HG02759 (cell line): Measurements from ENCODE around the gene ACTR1A.
"Not testable (repeated sequence)": the region's sequence is repeated elsewhere in the genome, so short reads cannot be mapped to it uniquely, and the experiment has no call there.

ENCODE experiments used
- ATAC-seq: cut with Tn5 transposase; IDR thresholded peaks from one replicate; pipeline ENCODE4 v1.9.1; 2021; ENCODE audit warnings: mild to moderate bottlenecking, moderate library complexity; ENCODE audit not compliant: unreplicated experiment

ACTR1A gene

GRCh38 chr10:102517553-102517952 lies 15.0 kb upstream of the ACTR1A start:
- no peak for ATAC-seq

DNA sequence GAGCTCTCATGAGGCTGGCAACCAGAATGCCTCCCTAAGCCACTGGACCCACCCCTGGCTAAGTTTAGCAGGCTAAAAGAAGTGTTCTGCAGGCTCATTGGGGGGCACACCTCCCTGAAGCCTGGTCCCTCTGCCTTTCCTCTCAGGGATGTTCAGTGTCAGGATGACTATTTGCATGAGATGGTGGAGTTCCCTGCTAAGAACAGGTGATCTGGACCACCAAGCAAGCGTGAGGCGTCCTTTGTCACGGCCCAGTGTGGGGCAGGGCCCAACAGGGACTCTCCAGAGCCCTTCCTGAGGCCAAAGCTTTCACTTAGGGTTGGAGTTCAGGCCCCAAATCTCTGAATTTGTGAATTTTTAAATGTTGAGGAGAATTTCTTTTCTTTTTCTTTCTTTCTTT lies 13.2 kb upstream of the ACTR1A start:
- no peak for ATAC-seq

GRCh38 chr10:102514487-102515311 lies 12.2 kb upstream of the ACTR1A start:
- ATAC-seq, result no peak

DNA sequence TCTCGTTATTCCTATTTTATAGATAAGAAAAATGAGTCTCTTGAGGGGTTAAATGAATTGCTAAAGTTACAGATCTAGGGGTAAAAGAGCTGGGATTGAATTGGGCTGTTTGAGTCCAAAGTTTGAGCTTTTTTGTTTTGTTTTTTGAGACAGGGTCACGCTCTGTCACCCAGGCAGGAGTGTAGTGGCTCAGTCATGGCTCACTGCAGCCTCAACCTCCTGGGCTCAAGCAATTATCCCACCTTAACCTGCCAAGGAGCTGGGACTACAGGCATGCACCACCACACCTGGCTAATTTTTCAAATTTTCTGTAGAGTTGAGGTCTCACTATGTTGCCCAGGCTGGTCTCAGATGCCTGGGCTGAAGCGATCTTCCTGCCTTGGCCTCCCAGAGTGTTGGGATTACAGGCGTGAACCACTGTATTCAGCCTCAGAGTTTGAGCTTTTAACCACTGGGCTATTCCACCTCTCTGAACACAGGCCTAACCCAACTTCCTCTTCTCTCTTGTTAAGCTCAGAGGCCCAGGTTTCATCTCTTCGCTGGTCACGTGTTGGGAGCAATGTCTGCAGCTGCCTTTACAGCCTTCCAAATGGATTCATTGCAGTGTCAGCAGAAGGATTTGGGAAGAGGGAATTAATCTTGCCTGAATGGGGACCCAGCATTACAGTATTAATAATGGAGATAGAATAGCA lies 9.2 kb upstream of the ACTR1A start:
- peak; percentile 83 for ATAC-seq

- ATAC-seq, result no peak
Observed at GRCh38 chr10:102509387-102509786, 6.9 kb upstream of the ACTR1A start.

DNA sequence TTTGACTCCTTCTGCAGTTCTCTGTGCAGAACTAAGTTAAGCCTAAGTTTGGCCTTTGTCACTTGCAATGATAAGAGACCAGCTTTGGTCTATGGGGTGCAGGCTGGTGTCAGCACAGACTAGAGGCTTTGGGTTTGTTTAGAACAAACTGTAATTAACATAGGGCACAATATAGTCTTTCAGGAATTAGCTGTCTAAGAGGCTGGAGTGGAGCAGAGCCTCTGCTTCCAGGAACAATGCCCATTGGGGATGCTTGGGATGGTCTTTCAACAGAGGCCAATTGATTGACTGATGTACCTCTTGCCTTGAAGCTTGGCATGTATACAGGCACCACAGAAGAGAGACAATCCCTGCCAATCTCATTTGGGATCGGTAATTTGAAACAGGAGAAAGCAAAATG lies 6.0 kb upstream of the ACTR1A start:
- ATAC-seq, result no peak

GRCh38 chr10:102507521-102507920 lies 5.0 kb upstream of the ACTR1A start:
- no peak for ATAC-seq

GRCh38 chr10:102505462-102506115 lies 3.1 kb upstream of the ACTR1A start:
- no peak for ATAC-seq

DNA sequence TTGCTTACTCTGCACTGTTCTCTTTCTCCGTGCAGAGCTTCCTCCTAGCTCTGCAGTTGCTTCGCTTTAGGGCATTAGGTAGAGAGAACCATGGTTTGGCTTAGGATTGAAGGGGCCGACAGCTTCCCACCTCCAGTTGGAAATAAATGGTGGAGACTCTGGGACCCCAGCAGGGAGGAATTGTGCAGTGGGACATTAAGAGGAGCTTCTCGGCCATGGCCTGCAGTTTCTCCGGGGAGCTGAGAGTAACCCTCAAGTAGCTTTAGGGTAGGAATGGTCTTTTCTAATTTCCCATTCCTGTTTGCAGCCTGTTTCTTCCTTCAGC lies 2.4 kb upstream of the ACTR1A start:
- ATAC-seq, result no peak

DNA sequence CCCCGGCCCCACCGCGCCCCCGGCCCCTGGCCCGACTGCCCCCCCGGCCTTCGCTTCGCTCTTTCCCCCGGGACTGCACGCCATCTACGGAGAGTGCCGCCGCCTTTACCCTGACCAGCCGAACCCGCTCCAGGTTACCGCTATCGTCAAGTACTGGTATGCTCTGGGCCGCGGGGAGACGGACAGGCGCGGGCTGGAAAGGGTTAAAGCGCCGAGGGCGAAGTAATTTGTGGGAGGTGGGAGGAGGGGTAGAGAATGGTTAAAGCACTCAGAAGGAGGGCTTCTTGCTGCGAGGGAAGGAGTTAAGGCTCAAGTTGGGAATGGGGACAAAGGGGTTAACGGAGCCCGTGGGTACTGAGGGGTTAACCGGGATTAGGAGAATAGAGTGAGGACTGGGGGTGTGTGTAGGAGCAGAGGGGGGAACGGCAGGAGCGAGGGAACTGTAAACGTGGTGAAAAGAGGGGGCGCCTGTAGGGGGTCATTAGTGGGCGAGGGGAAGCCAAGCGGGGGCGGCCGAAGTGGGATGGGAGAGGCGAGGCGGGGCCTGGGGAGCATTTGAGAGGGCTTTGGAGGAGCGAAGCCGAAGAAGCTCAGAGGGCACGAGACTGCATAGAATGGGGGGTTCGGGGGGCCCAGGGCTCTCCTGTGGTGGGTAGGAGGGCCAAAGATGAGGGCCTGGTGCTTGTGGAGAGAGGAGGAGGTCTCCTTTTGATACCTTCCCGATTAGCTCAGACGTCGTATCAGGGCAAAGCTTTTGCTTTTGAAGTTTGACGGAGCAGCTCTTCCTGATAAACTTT lies 1.9 kb upstream of the ACTR1A start:
- no peak for ATAC-seq

- ATAC-seq, result peak; percentile 68
Observed at GRCh38 chr10:102503264-102504178, 1.0 kb upstream of the ACTR1A start, which contains the start of gene SUFU. TSS of gene SUFU (plus strand) at chr10:102503972. CDS start at chr10:102504153, 181 bp downstream.

- peak; percentile 73 for ATAC-seq
Observed at GRCh38 chr10:102502029-102502336, 529 bp downstream of the ACTR1A start.

DNA sequence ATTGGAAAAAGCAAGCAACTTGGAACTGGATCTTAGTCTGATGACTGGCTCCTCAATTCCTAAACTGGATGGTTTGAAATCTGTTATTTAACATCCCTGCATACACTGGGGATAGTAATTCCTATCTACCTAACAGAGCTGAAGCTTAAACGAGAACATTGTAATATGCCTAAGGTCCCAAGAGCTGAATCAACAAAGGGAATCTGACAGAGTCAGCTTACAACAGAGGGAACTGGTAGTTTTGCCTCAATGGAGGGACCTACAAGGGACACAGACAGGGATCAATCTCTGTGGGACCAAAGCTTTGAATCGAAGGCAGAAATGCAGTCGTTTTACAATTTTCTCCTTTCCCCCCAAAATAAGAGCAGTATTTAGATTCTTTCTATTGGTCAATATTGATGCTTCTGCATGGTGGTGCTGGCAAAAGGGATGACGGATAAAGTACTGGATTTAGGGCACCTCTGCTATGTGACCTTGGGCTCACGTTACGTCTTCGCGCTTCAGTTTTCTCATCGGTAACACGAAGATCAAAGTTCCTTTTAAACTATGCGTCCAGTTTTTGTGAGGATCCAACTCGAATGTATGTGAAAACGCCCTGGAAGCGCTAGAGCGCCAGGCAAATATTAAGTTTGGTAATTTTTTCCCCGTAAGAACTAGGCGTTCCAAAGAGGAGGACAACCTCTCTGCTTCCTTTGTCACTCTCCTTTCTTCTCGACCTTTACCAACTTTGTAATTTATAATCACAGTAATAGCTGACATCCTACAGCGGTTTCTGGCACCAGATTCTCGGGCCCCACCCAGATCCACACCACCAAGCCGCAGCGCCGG lies 1.1 kb downstream of the ACTR1A start:
- ATAC-seq, result no peak

DNA sequence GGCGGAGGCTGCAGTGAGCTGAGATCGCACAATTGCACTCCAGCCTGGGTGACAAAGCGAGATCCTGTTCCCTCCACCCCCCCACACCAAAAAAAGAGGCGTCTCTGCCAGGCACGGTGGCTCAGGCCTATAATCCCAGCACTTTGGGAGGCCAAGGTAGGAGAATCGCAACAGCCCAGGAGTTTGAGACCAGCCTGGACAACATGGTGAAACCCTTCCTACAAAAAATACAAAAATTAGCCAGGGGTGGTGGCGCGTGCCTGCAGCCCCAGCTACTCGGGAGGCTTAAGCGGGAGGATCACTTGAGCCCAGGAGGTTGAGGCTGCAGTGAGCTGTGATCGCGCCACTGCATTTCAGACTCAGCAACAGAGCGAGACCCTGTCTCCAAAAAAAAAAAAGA lies 1.8 kb downstream of the ACTR1A start:
- not testable (repeated sequence) for ATAC-seq

DNA sequence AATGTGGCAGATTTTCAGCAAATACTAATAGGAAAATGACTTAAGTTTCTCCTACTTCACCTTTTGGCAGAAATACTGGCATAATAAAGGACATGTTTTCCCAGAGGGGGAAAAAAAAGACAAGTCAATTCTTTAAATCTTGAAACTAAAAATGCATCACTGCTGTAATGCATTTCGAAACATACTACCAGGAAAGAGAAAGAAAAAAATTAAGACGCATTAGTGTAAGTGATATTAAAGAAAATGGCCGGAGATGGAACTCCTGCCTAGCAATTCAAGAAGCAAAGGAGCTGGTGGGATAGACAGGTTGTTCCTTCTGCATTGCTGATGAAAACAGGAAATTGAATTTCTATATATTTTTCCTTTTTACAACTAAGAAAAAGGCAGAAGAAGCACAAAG lies 3.2 kb downstream of the ACTR1A start:
- no peak for ATAC-seq

- no peak for ATAC-seq
Observed at GRCh38 chr10:102497545-102497944, 5.0 kb downstream of the ACTR1A start.

- ATAC-seq, result no peak
Observed at GRCh38 chr10:102493771-102494170, 8.7 kb downstream of the ACTR1A start.

GRCh38 chr10:102492983-102493382 lies 9.5 kb downstream of the ACTR1A start:
- no peak for ATAC-seq

- ATAC-seq, result no peak
Observed at GRCh38 chr10:102492344-102492939, 10.1 kb downstream of the ACTR1A start.
